Lower leg skin (tissue), 4 donors: ENCODE data around the gene POLN. TPM values are rescaled to one million over a fixed set of nuclear protein-coding genes. Genes with fewer than 3 reads are reported as not detected.

ENCODE experiments used
- DNase-seq, 2 donors: peaks; one replicate each; pipeline ENCODE4 v3.0.0-alpha.2; 2019; ENCODE audit warnings: low spot score in 2 of 2
- H3K4me3 ChIP-seq: fragments of 200-600 bp; sonication (generic); 2 replicates; pipeline ENCODE4 v1.5.1; 2017; ENCODE audit warnings: mild to moderate bottlenecking, low read depth; ENCODE audit not compliant: poor library complexity, severe bottlenecking
- CTCF ChIP-seq, 3 donors: fragments of 450-650 bp; IDR thresholded peaks; one replicate each; pipeline ENCODE4 v1.5.1; 2016; ENCODE audit warnings: antibody characterized with exemption in 3 of 3, mild to moderate bottlenecking in 3 of 3, moderate library complexity in 2 of 3
- POLR2A ChIP-seq, 2 donors: fragments of 450-650 bp; IDR thresholded peaks; one replicate each; pipeline ENCODE4 v1.6.1; 2016 to 2017; ENCODE audit warnings: antibody characterized with exemption in 2 of 2, mild to moderate bottlenecking in 1 of 2, moderate library complexity in 1 of 2
- WGBS, 2 donors: methylation state at CpG; one replicate each; pipeline ENCODE4 v1.1.5; 2018; 5-methylcytosine and 5-hydroxymethylcytosine counted together
- intact Hi-C: fragments of 100-400 bp; cut with DNase I; formaldehyde crosslinking; loops from one replicate; pipeline ENCODE4 v1.15.0; 2023; ENCODE audit warnings: low total_unique reads
- total RNA-seq, 4 donors: library from RNA; depleted of rRNA; stranded (reverse); fragments of >200 nt; gene quantifications; one replicate each; pipeline ENCODE4 v1.1.0, GENCODE V29; 2016

The POLN gene
- total RNA-seq, 4 donors from 2014 or later = 0.30 to 3.3 (median 0.89) TPM

GRCh38 chr4:2248044-2248780 lies 6.3 kb upstream of the POLN start:
- TF ChIP-seq CTCF (IDR thresholded peaks at IDR 0.05) (no peak), POLR2A (IDR thresholded peaks at IDR 0.05) (no peak)
- 72 to 81% methylated on average over 18 of the region's 21 CpGs for WGBS, 2 donors

DNA sequence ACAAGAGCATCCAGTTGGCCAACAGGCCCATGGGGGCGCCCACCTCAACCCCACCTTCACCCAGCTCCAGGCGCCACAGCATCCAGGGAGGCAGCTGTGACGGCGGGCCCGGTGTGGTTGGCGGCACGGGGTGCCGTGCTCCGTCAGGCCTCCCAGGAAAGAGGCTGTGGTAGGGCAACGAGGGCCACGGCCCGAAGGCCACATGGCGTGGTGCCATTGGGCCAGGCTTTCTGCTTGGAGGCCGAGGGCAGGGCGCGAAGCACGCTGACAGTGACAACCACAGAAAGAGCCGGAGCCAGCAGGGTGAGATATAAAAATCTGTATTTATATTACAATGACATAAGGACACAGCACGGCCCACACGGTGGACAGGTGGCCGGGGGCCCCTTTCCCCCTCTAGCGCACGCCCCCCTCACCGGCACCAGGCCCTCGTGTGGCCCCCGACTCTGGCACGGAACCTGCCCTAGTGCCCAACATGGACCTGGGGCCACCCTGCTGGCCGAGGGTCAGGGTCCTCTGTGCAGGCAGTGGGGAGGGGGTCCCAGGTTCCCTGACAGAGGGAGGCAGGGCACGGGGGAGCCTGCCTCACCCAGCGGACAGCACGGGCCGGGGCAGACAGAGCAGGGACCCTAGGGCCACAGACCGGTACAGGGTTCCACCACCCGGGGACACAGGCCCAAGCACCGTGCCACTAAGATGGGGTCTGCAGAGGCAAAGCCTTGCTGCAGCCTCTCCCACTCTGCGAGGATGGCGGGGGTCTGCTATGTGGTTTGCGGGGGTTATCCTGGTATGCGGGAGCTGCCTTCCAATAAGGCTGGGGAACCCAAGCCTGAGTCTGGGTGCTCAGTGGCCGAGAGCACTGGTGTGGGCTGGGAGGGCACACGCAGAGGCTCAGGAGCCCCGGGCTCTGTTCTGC lies 5.5 kb upstream of the POLN start:
- 86% methylated on average over 39 to 40 of the region's 42 CpGs for WGBS, 2 donors
- intact Hi-C loops = no loop called here
- no peak for TF ChIP-seq POLR2A (IDR thresholded peaks at IDR 0.05)
- TF ChIP-seq CTCF (IDR thresholded peaks at IDR 0.05) = no peak
- H3K4me3 ChIP-seq = no peak overlapping the region
- DNase-seq = peak in 1 of 2 donors; percentile 82

More at GRCh38 chr4:2248044-2248780, 6.3 kb upstream of the POLN start:
- DNase-seq = peak; percentile 12 to 80
- no peak overlapping the region for H3K4me3 ChIP-seq
- intact Hi-C loops = no loop called here

DNA sequence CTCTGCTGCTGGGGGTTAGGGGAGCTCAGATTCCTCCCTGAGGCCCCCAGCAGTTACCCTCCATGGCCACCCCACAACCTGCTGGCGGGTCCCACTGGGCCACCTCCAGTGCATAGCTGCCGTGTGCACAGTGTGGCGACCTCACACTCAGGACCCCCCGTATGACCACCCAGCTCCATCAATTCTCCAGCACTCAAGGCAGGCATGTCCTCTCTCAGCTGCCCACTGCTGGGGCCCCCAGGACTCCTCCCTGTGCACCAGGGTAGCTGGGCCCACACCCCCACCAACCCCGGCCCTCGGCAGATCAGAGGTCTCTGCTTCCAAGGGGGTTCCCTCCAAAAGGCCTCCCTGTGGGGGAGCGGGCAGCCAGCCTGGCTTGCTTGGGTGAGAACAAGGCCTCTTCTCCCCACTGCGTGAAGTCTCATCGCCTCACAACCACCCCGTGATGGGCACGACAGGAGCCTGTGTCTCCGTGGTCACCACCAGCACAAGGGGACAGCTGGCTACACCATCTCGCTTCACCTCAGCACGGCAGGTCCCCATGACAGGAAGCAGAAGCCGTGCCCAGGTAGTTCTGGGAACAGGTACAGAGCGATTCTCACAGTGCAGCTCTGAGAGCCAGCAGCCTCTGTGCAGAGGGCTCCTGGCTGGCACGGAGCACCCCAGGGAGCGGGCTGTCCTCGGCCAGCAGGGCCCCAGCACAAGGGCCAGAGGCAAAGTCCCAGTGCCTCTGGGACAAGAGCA lies 4.6 kb upstream of the POLN start:
- intact Hi-C loops = no loop called here
- WGBS, 2 donors = 89 to 96% methylated on average over 17 to 19 of the region's 19 CpGs
- TF ChIP-seq POLR2A (IDR thresholded peaks at IDR 0.05) (no peak), CTCF (IDR thresholded peaks at IDR 0.05) (no peak)
- no peak overlapping the region for H3K4me3 ChIP-seq
- peak in 1 of 2 donors; percentile 85 for DNase-seq

DNA sequence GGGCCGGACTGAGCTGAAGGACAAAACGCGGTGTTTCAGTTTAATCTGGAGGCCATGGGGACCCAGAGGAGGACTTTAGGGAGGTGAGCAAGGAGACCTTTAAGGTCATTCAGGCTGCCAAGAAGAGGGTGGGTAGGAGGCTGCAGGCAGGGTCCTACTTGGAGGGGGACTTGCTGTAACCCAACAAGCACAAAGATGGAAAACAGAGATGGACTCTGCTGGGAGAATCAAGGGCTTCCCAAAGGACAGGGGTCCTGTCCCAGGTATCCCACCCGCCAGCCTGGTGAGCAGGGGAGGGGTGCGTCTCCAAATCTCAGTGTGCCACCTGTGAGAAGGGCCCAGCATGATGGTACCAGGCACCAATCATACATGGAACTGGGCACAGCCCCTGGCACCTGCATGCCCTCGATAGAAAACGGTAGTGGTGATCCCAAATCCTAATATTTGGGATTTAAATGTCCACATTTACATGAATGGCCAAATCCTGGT lies 3.9 kb upstream of the POLN start:
- WGBS, 2 donors = 74 to 80% methylated on average over 7 of the region's 7 CpGs
- intact Hi-C loops = no loop called here
- TF ChIP-seq POLR2A (IDR thresholded peaks at IDR 0.05) (no peak), CTCF (IDR thresholded peaks at IDR 0.05) (no peak)
- H3K4me3 ChIP-seq = no peak overlapping the region
- DNase-seq = peak in 1 of 2 donors; percentile 75

GRCh38 chr4:2245057-2245786 lies 3.3 kb upstream of the POLN start:
- TF ChIP-seq CTCF (IDR thresholded peaks at IDR 0.05) (no peak), POLR2A (IDR thresholded peaks at IDR 0.05) (no peak)
- no peak overlapping the region for H3K4me3 ChIP-seq
- intact Hi-C loops = no loop called here
- peak in 1 of 2 donors; percentile 84 for DNase-seq
- WGBS, 2 donors = 57 to 59% methylated on average over 7 of the region's 7 CpGs
